IMR-90 (cell line): ENCODE data around the gene CENPP. TPM values are rescaled to one million over a fixed set of nuclear protein-coding genes. Genes with fewer than 3 reads are reported as not detected.

ENCODE experiments used
- ATAC-seq: fragments of 200-7000 bp; cut with Tn5 transposase; 2 replicates; pipeline ENCODE4 v1.9.1; 2020; ENCODE audit warnings: low read depth, mild to moderate bottlenecking, moderate library complexity
- BruUV-seq: library from RNA; stranded (reverse); fragments of 400-500 nt; replicated peaks from 2 replicates; lab custom pipeline; 2021; lab: Mats Ljungman, UMichigan
- CTCF ChIA-PET: fragments of 300-600 bp; formaldehyde crosslinking; extraction: SDS; loops from one replicate; lab custom pipeline; 2021; ENCODE audit warnings: antibody characterized with exemption; lab: Yijun Ruan, JAX
- POLR2A ChIA-PET: fragments of 300-600 bp; sonication (Branson Sonifier 250); formaldehyde crosslinking; loops from one replicate; lab custom pipeline; 2022; ENCODE audit warnings: antibody characterized with exemption; ENCODE audit not compliant: unreplicated experiment; lab: Charles Lee
- DNase-seq: peaks from one replicate; pipeline ENCODE4 v3.0.0; 2013
- H2AFZ ChIP-seq: replicated peaks from 2 replicates; pipeline ENCODE3; 2013; ENCODE audit warnings: low read length, mild to moderate bottlenecking; ENCODE audit not compliant: poor library complexity
- H2AK5ac ChIP-seq: 2 replicates; pipeline ENCODE4 v1.6.1; 2013; ENCODE audit warnings: low read depth, low read length, inconsistent platforms
- H2AK9ac ChIP-seq: replicated peaks from 2 replicates; pipeline ENCODE3; 2013; ENCODE audit warnings: mild to moderate bottlenecking, low read depth, low read length, moderate library complexity; ENCODE audit not compliant: poor library complexity
- H2BK120ac ChIP-seq: 2 replicates; pipeline ENCODE4 v1.6.1; 2013; ENCODE audit warnings: low read depth, low read length, inconsistent platforms
- H2BK15ac ChIP-seq: 3 replicates; pipeline ENCODE4 v1.6.1; 2013; ENCODE audit warnings: low read depth, low read length, inconsistent platforms
- H2BK20ac ChIP-seq: 2 replicates; pipeline ENCODE4 v1.6.1; 2013; ENCODE audit warnings: low read depth, mild to moderate bottlenecking, inconsistent platforms, low read length, moderate library complexity
- H2BK5ac ChIP-seq: 2 replicates; pipeline ENCODE4 v1.6.1; 2013; ENCODE audit warnings: mild to moderate bottlenecking, low read depth, low read length, inconsistent platforms; ENCODE audit not compliant: poor library complexity, severe bottlenecking
- H3K14ac ChIP-seq: replicated peaks from 2 replicates; pipeline ENCODE4 v1.6.1; 2013; ENCODE audit warnings: low read depth, low read length, inconsistent platforms
- H3K18ac ChIP-seq: 2 replicates; pipeline ENCODE4 v1.6.1; 2013; ENCODE audit warnings: low read depth, low read length, control low read depth
- H3K23ac ChIP-seq: 2 replicates; pipeline ENCODE4 v1.6.1; 2013; ENCODE audit warnings: low read depth, low read length, inconsistent platforms
- H3K27ac ChIP-seq: 2 replicates; pipeline ENCODE4 v1.5.1; 2013; ENCODE audit warnings: mild to moderate bottlenecking, control low read depth, low read length; ENCODE audit not compliant: insufficient read depth
- H3K27me3 ChIP-seq: 2 replicates; pipeline ENCODE4 v1.6.1; 2013; ENCODE audit warnings: low read length; ENCODE audit not compliant: control insufficient read depth, insufficient read depth
- H3K36me3 ChIP-seq: 2 replicates; pipeline ENCODE4 v1.6.1; 2013; ENCODE audit warnings: low read length, mixed read lengths; ENCODE audit not compliant: control insufficient read depth, insufficient read depth
- H3K4ac ChIP-seq: 2 replicates; pipeline ENCODE4 v1.6.1; 2013; ENCODE audit warnings: low read depth, low read length, inconsistent platforms
- H3K4me1 ChIP-seq: 2 replicates; pipeline ENCODE4 v1.6.1; 2013; ENCODE audit warnings: low read length, mixed read lengths; ENCODE audit not compliant: control insufficient read depth, insufficient read depth
- H3K4me2 ChIP-seq: 2 replicates; pipeline ENCODE4 v1.6.1; 2013; ENCODE audit warnings: low read depth, mild to moderate bottlenecking, control low read depth, low read length, moderate library complexity
- H3K4me3 ChIP-seq: 2 replicates; pipeline ENCODE4 v1.5.1; 2013; ENCODE audit warnings: low read depth, mild to moderate bottlenecking, control low read depth, low read length, moderate library complexity; ENCODE audit not compliant: insufficient read depth
- H3K56ac ChIP-seq: 2 replicates; pipeline ENCODE4 v1.6.1; 2013; ENCODE audit warnings: low read length, inconsistent platforms; ENCODE audit not compliant: insufficient read depth; ENCODE audit errors: extremely low read depth
- H3K79me1 ChIP-seq, 2 experiments: 2 replicates each; pipeline ENCODE4 v1.6.1; 2013; ENCODE audit warnings: low read length in 2 of 2, inconsistent platforms in 1 of 2, low read depth in 1 of 2
- H3K9ac ChIP-seq: 2 replicates; pipeline ENCODE4 v1.6.1; 2013; ENCODE audit warnings: low read depth, low read length, control low read depth
- H3K9me1 ChIP-seq: 2 replicates; pipeline ENCODE4 v1.6.1; 2013; ENCODE audit warnings: low read length, inconsistent platforms; ENCODE audit not compliant: insufficient read depth
- H3K9me3 ChIP-seq: 2 replicates; pipeline ENCODE4 v1.6.1; 2013; ENCODE audit warnings: low read length; ENCODE audit not compliant: control insufficient read depth, insufficient read depth
- H4K20me1 ChIP-seq: 2 replicates; pipeline ENCODE4 v1.6.1; 2013; ENCODE audit warnings: low read length, inconsistent platforms; ENCODE audit not compliant: insufficient read depth
- H4K5ac ChIP-seq: 2 replicates; pipeline ENCODE4 v1.6.1; 2013; ENCODE audit warnings: mild to moderate bottlenecking, low read depth, low read length, control low read depth
- H4K8ac ChIP-seq, 2 experiments: 2 replicates each; pipeline ENCODE4 v1.6.1; 2013; ENCODE audit warnings: low read depth in 2 of 2, low read length in 2 of 2, control low read depth in 1 of 2, inconsistent platforms in 1 of 2
- H4K91ac ChIP-seq: 2 replicates; pipeline ENCODE4 v1.6.1; 2013; ENCODE audit warnings: low read depth, low read length, inconsistent platforms; ENCODE audit not compliant: insufficient read depth
- BHLHE40 ChIP-seq: fragments of 150-350 bp; IDR thresholded peaks from 2 replicates; pipeline ENCODE4 v1.6.1; 2016; ENCODE audit warnings: mild to moderate bottlenecking, low read depth, low read length
- CEBPB ChIP-seq: IDR thresholded peaks from 2 replicates; pipeline ENCODE4 v1.6.1; 2012; ENCODE audit warnings: low read depth, low read length, improper control_type of control experiment
- CHD1 ChIP-seq: IDR thresholded peaks from 2 replicates; pipeline ENCODE4 v1.6.1; 2012; ENCODE audit warnings: low read depth, low read length, improper control_type of control experiment
- CTCF ChIP-seq: conservative IDR thresholded peaks from 2 replicates; pipeline ENCODE4 v1.5.1; 2012; ENCODE audit warnings: mild to moderate bottlenecking, low read depth, low read length, improper control_type of control experiment
- FOS ChIP-seq: fragments of 150-350 bp; IDR thresholded peaks from 2 replicates; pipeline ENCODE4 v1.6.1; 2016; ENCODE audit warnings: low read depth, low read length
- MAFK ChIP-seq: IDR thresholded peaks from 2 replicates; pipeline ENCODE4 v1.6.1; 2012; ENCODE audit warnings: low read depth, low read length, improper control_type of control experiment
- MAZ ChIP-seq: IDR thresholded peaks from 2 replicates; pipeline ENCODE4 v1.6.1; 2012; ENCODE audit warnings: low read depth, mild to moderate bottlenecking, low read length, improper control_type of control experiment, moderate library complexity, borderline replicate concordance
- MXI1 ChIP-seq: IDR thresholded peaks from 2 replicates; pipeline ENCODE4 v1.6.1; 2012; ENCODE audit warnings: low read depth, mild to moderate bottlenecking, low read length, moderate library complexity, borderline replicate concordance
- NFE2L2 ChIP-seq: fragments of 150-350 bp; IDR thresholded peaks from 2 replicates; pipeline ENCODE4 v1.6.1; 2016; ENCODE audit warnings: low read depth, mild to moderate bottlenecking, low read length
- POLR2A ChIP-seq: IDR thresholded peaks from 2 replicates; pipeline ENCODE4 v1.6.1; 2012; ENCODE audit warnings: mild to moderate bottlenecking, low read depth, low read length
- RAD21 ChIP-seq: IDR thresholded peaks from 2 replicates; pipeline ENCODE4 v1.6.1; 2012; ENCODE audit warnings: low read length, improper control_type of control experiment
- RFX5 ChIP-seq: IDR thresholded peaks from 2 replicates; pipeline ENCODE4 v1.8.0; 2012; ENCODE audit warnings: low read depth, mild to moderate bottlenecking, low read length, moderate library complexity
- WGBS, 2 experiments: methylation state at CpG; one replicate each; pipeline versions ENCODE4 v1.1.5 to v1.1.7; 2013; ENCODE audit warnings: missing lambda C conversion rate in 2 of 2; ENCODE audit not compliant: insufficient read length in 1 of 2; ENCODE audit errors: extremely low coverage in 2 of 2; 5-methylcytosine and 5-hydroxymethylcytosine counted together
- dilution Hi-C: fragments of 300-500 bp; cut with HindIII; formaldehyde crosslinking; loops from one replicate; pipeline ENCODE4 v1.14.3; 2018; ENCODE audit warnings: low sequenced_read_pairs; ENCODE audit not compliant: unreplicated experiment
- in situ Hi-C: fragments of 300-500 bp; cut with MboI; formaldehyde crosslinking; loops from 3 replicates; pipeline ENCODE4 v1.14.3; 2019; ENCODE audit warnings: low sequenced_read_pairs, inconsistent platforms, mixed read lengths
- intact Hi-C: fragments of 100-400 bp; cut with micrococcal nuclease; formaldehyde crosslinking; loops from 2 replicates; pipeline ENCODE4 v1.10.0; 2022
- polyA plus RNA-seq, 3 experiments: library from polyadenylated mRNA; depleted of rRNA; stranded (reverse); fragments of >200 nt; gene quantifications; 2 replicates each; pipeline ENCODE4 v1.2.3, GENCODE V29; 2012; ENCODE audit warnings: low replicate concordance in 1 of 3
- total RNA-seq: library from RNA; depleted of rRNA; stranded (reverse); fragments of >200 nt; gene quantifications from 2 replicates; pipeline ENCODE4 v1.2.3, GENCODE V29; 2012
- TF ChIP-seq, protein P1 (sequence below): fragments of 150-350 bp; IDR thresholded peaks from 2 replicates; pipeline ENCODE4 v1.6.1; 2016; ENCODE audit warnings: low read depth, mild to moderate bottlenecking, low read length, moderate library complexity, borderline replicate concordance

The CENPP gene
- total and polyA plus RNA-seq, 2 of the 4 experiments (the other 2 are of a cell fraction), result 1.4 to 2.0 TPM

- H4K8ac ChIP-seq, result no peak overlapping the region
- no peak overlapping the region for H3K27ac ChIP-seq
- H2BK20ac ChIP-seq, result no peak overlapping the region
- H3K4ac ChIP-seq, result no peak overlapping the region
- H2BK5ac ChIP-seq, result no peak overlapping the region
- in situ Hi-C loops, result loop anchor here (10.0 kb wide), 1 partner anchor 163 kb away; no protein-coding TSS in a partner anchor
- H3K27me3 ChIP-seq, result no peaks in the 10 kb centered on the region
- no TSS peak for BruUV-seq
- H2AK9ac ChIP-seq, result no peak overlapping the region
- DNase-seq, result no peak
- dilution Hi-C loops, result no loop called here
- no peak overlapping the region for H2BK120ac ChIP-seq
- peaks cover 4% of the 10 kb centered on the region for H3K4me1 ChIP-seq
- no peak overlapping the region for H3K4me3 ChIP-seq
- H4K91ac ChIP-seq, result no peak overlapping the region
- H3K18ac ChIP-seq, result no peak overlapping the region
- intact Hi-C loops, result no loop called here
- ChIA-PET POLR2A (no interaction called here), CTCF (no interaction called here)
- WGBS, 2 experiments, result no CpG with 5 or more reads among the region's 3 CpGs
- H2BK15ac ChIP-seq, result no peak overlapping the region
- no peak overlapping the region for H4K5ac ChIP-seq
- H3K4me2 ChIP-seq, result no peak overlapping the region
- H3K9me1 ChIP-seq, result no peaks in the 10 kb centered on the region
- H3K9ac ChIP-seq, result no peak overlapping the region
- ATAC-seq, result no peak
- peaks cover 20% of the 10 kb centered on the region for H3K36me3 ChIP-seq
- no peak overlapping the region for H3K14ac ChIP-seq
- no peak for TF ChIP-seq NFE2L2
- TF ChIP-seq BHLHE40, result no peak
- no peak for TF ChIP-seq MXI1
- TF ChIP-seq MAFK, result no peak
- TF ChIP-seq RAD21, result no peak
- no peak for TF ChIP-seq CTCF
- TF ChIP-seq, protein P1, sequence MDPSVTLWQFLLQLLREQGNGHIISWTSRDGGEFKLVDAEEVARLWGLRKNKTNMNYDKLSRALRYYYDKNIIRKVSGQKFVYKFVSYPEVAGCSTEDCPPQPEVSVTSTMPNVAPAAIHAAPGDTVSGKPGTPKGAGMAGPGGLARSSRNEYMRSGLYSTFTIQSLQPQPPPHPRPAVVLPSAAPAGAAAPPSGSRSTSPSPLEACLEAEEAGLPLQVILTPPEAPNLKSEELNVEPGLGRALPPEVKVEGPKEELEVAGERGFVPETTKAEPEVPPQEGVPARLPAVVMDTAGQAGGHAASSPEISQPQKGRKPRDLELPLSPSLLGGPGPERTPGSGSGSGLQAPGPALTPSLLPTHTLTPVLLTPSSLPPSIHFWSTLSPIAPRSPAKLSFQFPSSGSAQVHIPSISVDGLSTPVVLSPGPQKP, result no peak
- TF ChIP-seq MAZ, result no peak
- TF ChIP-seq CHD1, result no peak
- TF ChIP-seq POLR2A, result no peak
- no peak for TF ChIP-seq FOS
- no peak for TF ChIP-seq CEBPB
- no peak for TF ChIP-seq RFX5
- H2AFZ ChIP-seq, result no peak overlapping the region
- no peak overlapping the region for H2AK5ac ChIP-seq
- H3K79me1 ChIP-seq, result peaks cover 2 to 13% of the 10 kb centered on the region in 2 experiments; a peak in 3 of 4 replicates
- H3K9me3 ChIP-seq, result no peaks in the 10 kb centered on the region
- no peak overlapping the region for H3K56ac ChIP-seq
- no peak overlapping the region for H3K23ac ChIP-seq
- H4K20me1 ChIP-seq, result no peaks in the 10 kb centered on the region
Measured at GRCh38 chr9:92298036-92298435, 27.7 kb upstream of the CENPP start.
